Ishikawa (cell line): ENCODE data around the gene EYS.

Source experiments
- EP300 ChIP-seq: IDR thresholded peaks from 2 replicates; pipeline ENCODE4 v1.6.1; 2012; ENCODE audit warnings: borderline replicate concordance
- ZBTB7A ChIP-seq: IDR thresholded peaks from 2 replicates; pipeline ENCODE4 v1.6.1; 2012; ENCODE audit warnings: low read depth

DNA sequence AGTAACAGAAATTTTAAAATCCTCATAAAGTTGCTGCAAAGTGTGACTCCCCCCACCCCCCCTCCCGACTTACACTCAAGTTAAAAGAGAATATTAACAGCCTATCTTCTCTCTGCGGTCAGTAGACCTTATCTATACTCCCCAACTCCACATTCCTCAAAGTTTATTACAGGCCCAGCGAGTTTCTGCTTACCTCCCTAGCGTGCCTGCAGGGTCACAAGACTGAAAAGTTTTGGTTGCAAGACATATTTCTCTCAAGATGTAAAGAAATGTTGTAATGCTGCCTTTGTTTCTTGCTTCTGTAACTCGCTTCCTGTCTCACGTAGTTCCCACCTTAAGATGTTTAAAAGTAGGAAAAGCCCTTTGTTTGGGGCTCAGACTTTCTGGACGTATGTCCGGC lies 1371.8 kb downstream of the EYS start:
- TF ChIP-seq EP300 (no peak), ZBTB7A (no peak)
